Loucy (cell line): ENCODE measurements around the gene SUGP1.

Experiments used
- CTCF ChIP-seq: fragments of 200-600 bp; sonication (generic); conservative IDR thresholded peaks from 2 replicates; pipeline ENCODE4 v1.5.1; 2014; ENCODE audit warnings: mild to moderate bottlenecking, antibody characterized with exemption, low read length
- EZH2phosphoT487 ChIP-seq: fragments of 200-600 bp; IDR thresholded peaks from 2 replicates; pipeline ENCODE4 v1.6.1; 2018; ENCODE audit warnings: antibody characterized with exemption, mild to moderate bottlenecking, moderate library complexity, borderline replicate concordance

- TF ChIP-seq CTCF: no peak
- TF ChIP-seq EZH2phosphoT487: no peak
Measured at GRCh38 chr19:19354932-19355331, 34.6 kb upstream of the SUGP1 start.
